Prostate gland (tissue), 2 donors: Measurements from ENCODE around the gene CDC123. TPM values are rescaled to one million over a fixed set of nuclear protein-coding genes. Genes with fewer than 3 reads are reported as not detected.
"Not testable (repeated sequence)": the region's sequence is repeated elsewhere in the genome, so short reads cannot be mapped to it uniquely, and the experiment has no call there.

ENCODE experiments used
- DNase-seq: peaks from one replicate; pipeline ENCODE4 v3.0.0-alpha.2; 2019; ENCODE audit warnings: low spot score
- H3K27ac ChIP-seq, 2 donors: fragments of 200-600 bp; sonication (generic); 2 replicates each; pipeline ENCODE4 v1.5.1; 2017 to 2019
- H3K27me3 ChIP-seq: fragments of 200-600 bp; sonication (generic); replicated peaks from 2 replicates; pipeline ENCODE4 v1.5.1; 2019; ENCODE audit not compliant: insufficient read depth
- H3K36me3 ChIP-seq, 2 donors: fragments of 200-600 bp; sonication (generic); 1 replicate in 1 of 2; 2 replicates in 1 of 2; pipeline versions ENCODE4 v1.5.1 to v1.8.1; 2017 to 2019
- H3K4me1 ChIP-seq: fragments of 200-600 bp; sonication (generic); replicated peaks from 2 replicates; pipeline ENCODE4 v1.5.1; 2019
- H3K4me3 ChIP-seq, 2 donors: fragments of 200-600 bp; sonication (generic); 2 replicates each; pipeline ENCODE4 v1.5.1; 2017 to 2019
- H3K9me3 ChIP-seq: fragments of 200-600 bp; sonication (generic); 2 replicates; pipeline ENCODE4 v1.5.1; 2017
- POLR2A ChIP-seq: fragments of 450-650 bp; IDR thresholded peaks from one replicate; pipeline ENCODE4 v1.6.1; 2016; ENCODE audit warnings: antibody characterized with exemption, mild to moderate bottlenecking
- POLR2AphosphoS5 ChIP-seq: sonication (generic); formaldehyde crosslinking; IDR thresholded peaks from one replicate; pipeline ENCODE4 v1.6.1; 2017; ENCODE audit warnings: antibody characterized with exemption
- WGBS: methylation state at CpG from one replicate; pipeline ENCODE4 v1.1.5; 2018; 5-methylcytosine and 5-hydroxymethylcytosine counted together
- intact Hi-C: fragments of 100-400 bp; cut with DNase I; formaldehyde crosslinking; loops from one replicate; pipeline ENCODE4 v1.14.2; 2022
- total RNA-seq, 2 donors: library from RNA; depleted of rRNA; stranded (reverse); fragments of >200 nt; gene quantifications; one replicate each; pipeline ENCODE4 v1.1.0, GENCODE V29; 2016
- TF ChIP-seq, protein P1 (sequence below), 4 experiments: fragments of 200-600 bp in 2 of 4; fragments of 450-650 bp in 2 of 4; sonication (generic) in 2 of 4; IDR thresholded peaks; 1 replicate in 3 of 4; 2 replicates in 1 of 4; pipeline ENCODE4 v1.5.1; 2016 to 2019; ENCODE audit warnings: antibody characterized with exemption in 4 of 4, mild to moderate bottlenecking in 2 of 4, moderate library complexity in 2 of 4

CDC123 gene
- total RNA-seq, 2 donors from 2014 or later: 52.4 to 63.3 TPM

GRCh38 chr10:12241810-12242529, 46.0 kb downstream of the CDC123 start:
- Histone ChIP-seq H3K4me1 (no peaks in the 10 kb centered on the region), H3K4me3 (no peak overlapping the region), H3K36me3 (peaks cover 0 to 10% of the 10 kb centered on the region in 2 donors), H3K27ac (peak overlapping the region; percentile 54 to 66), H3K27me3 (no peaks in the 10 kb centered on the region), H3K9me3 (no peaks in the 10 kb centered on the region)
- intact Hi-C loops: no loop called here
- 29% methylated on average over 19 of the region's 19 CpGs for WGBS
- TF ChIP-seq POLR2A: no peak
- TF ChIP-seq POLR2AphosphoS5: peak; percentile 68
- DNase-seq: peak; percentile 82

DNA sequence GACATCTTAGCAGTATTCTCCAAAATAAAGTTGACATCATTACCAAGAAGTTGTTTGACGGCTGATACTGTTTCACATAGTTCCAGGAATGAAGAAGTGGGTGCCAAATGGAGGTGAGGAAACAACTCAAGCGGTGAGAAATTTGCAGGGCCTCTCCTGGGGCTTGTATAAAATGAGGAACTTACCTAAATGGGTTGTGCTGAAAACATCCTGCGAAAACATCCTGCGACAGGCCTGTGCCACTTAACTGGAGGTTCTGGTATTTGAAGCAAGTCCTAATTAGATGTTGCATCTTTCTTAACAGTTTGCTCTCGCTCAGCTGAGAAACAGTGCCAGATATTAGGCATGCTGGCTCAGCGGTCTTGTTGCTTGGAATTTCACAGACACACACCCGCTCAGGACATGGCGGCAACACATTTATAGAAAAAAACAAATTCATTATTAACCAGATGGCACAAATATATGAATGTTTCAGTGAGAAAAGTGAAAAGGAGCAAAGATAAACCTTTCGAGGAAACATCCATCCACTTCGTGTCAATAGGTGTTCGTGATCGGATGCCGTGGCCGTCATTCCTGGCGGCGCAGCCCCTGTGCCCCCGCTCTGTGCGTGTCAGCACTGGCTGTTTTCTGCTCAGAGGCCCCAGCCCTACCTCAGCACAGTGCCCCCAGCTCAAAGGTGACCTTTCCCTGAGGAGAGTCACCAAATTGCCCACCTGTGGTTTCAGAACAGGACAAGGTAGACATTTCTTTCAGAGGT, 48.1 kb downstream of the CDC123 start:
- no peak overlapping the region for H3K27ac ChIP-seq
- peak; percentile 27 for DNase-seq
- H3K9me3 ChIP-seq: no peaks in the 10 kb centered on the region
- H3K4me3 ChIP-seq: no peak overlapping the region
- 86% methylated on average over 18 of the region's 18 CpGs for WGBS
- H3K36me3 ChIP-seq: peaks cover 0 to 10% of the 10 kb centered on the region in 2 donors
- H3K27me3 ChIP-seq: no peaks in the 10 kb centered on the region
- intact Hi-C loops: no loop called here
- no peaks in the 10 kb centered on the region for H3K4me1 ChIP-seq
- TF ChIP-seq POLR2A (no peak), POLR2AphosphoS5 (no peak)
- TF ChIP-seq, protein P1, sequence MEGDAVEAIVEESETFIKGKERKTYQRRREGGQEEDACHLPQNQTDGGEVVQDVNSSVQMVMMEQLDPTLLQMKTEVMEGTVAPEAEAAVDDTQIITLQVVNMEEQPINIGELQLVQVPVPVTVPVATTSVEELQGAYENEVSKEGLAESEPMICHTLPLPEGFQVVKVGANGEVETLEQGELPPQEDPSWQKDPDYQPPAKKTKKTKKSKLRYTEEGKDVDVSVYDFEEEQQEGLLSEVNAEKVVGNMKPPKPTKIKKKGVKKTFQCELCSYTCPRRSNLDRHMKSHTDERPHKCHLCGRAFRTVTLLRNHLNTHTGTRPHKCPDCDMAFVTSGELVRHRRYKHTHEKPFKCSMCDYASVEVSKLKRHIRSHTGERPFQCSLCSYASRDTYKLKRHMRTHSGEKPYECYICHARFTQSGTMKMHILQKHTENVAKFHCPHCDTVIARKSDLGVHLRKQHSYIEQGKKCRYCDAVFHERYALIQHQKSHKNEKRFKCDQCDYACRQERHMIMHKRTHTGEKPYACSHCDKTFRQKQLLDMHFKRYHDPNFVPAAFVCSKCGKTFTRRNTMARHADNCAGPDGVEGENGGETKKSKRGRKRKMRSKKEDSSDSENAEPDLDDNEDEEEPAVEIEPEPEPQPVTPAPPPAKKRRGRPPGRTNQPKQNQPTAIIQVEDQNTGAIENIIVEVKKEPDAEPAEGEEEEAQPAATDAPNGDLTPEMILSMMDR (IDR thresholded peaks at IDR 0.05): no peak

GRCh38 chr10:12250181-12250580, 54.2 kb downstream of the CDC123 start:
- DNase-seq: no peak
- 85% methylated on average over 10 of the region's 10 CpGs for WGBS

DNA sequence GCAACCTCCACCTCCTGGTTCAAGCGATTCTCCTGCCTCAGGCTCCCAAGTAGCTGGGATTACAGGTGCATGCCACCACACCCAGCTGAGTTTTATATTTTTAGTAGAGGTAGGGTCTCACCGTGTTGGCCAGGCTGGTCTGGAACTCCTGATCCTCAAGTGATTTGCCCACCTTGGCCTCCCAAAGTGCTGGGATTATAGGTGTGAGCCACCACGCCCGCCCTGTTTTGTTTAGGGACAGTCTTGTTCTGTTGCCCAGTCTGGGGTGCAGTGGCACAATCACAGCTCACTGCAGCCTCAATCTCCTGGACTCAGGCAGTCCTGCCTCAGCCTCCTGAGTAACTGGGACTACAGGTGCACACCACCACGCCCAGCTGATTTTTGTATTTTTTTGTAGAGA, 54.7 kb downstream of the CDC123 start:
- H3K27me3 ChIP-seq, H3K4me3 ChIP-seq, DNase-seq, H3K36me3 ChIP-seq, H3K9me3 ChIP-seq, intact Hi-C loops, H3K27ac ChIP-seq, H3K4me1 ChIP-seq: not testable (repeated sequence)
- WGBS: 98% methylated on average over 5 of the region's 5 CpGs

More at GRCh38 chr10:12250181-12250580, 54.2 kb downstream of the CDC123 start:
- Histone ChIP-seq H3K9me3 (no peaks in the 10 kb centered on the region), H3K27me3 (no peaks in the 10 kb centered on the region), H3K4me3 (no peak overlapping the region), H3K36me3 (peaks cover 0 to 10% of the 10 kb centered on the region in 2 donors), H3K27ac (no peak overlapping the region), H3K4me1 (no peaks in the 10 kb centered on the region)
- intact Hi-C loops: no loop called here
- TF ChIP-seq POLR2A: no peak

DNA sequence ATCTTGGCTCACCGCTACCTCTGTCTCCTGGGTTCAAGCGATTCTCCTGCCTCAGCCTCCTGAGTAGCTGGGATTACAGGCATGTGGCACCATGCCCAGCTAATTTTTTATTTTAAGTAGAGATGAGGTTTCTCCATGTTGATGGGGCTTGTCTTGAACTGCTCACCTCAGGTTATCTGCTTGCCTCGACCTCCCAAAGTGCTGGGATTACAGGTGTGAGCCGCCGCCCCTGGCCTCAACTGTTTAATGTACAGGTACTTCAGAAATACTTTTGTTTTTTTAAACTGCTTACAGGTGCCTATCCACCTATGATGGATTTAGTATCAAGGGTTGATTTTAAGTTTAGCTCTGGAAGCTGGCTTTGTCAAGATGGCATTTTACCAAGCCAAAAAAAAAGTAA, 55.6 kb downstream of the CDC123 start:
- 91% methylated on average over 5 of the region's 5 CpGs for WGBS
- no peaks in the 10 kb centered on the region for H3K4me1 ChIP-seq
- H3K9me3 ChIP-seq: no peaks in the 10 kb centered on the region
- H3K27ac ChIP-seq: no peak overlapping the region
- no peaks in the 10 kb centered on the region for H3K36me3 ChIP-seq
- no peak for DNase-seq
- H3K27me3 ChIP-seq: no peaks in the 10 kb centered on the region
- no peak overlapping the region for H3K4me3 ChIP-seq
- no peak for TF ChIP-seq POLR2AphosphoS5
- no peak for TF ChIP-seq POLR2A
- TF ChIP-seq, protein P1 (IDR thresholded peaks at IDR 0.05): no peak
- intact Hi-C loops: no loop called here

- intact Hi-C loops: no loop called here
- Histone ChIP-seq H3K4me3 (no peak overlapping the region), H3K4me1 (no peaks in the 10 kb centered on the region), H3K9me3 (no peaks in the 10 kb centered on the region), H3K27ac (no peak overlapping the region), H3K27me3 (no peaks in the 10 kb centered on the region), H3K36me3 (no peaks in the 10 kb centered on the region)
- no peak for TF ChIP-seq POLR2A
- TF ChIP-seq, protein P1 (IDR thresholded peaks at IDR 0.05): no peak
- TF ChIP-seq POLR2AphosphoS5: no peak
- 90% methylated on average over 13 of the region's 13 CpGs for WGBS
- no peak for DNase-seq
Measured at GRCh38 chr10:12252882-12253546, 57.0 kb downstream of the CDC123 start.
